Suprapubic skin (tissue), 4 donors: ENCODE results near the gene BEX1. TPM values are rescaled to one million over a fixed set of nuclear protein-coding genes. Genes with fewer than 3 reads are reported as not detected.

ENCODE experiments used
- DNase-seq, 2 donors: peaks; one replicate each; pipeline ENCODE4 v3.0.0-alpha.2; 2019; ENCODE audit warnings: low spot score in 2 of 2
- H3K27ac ChIP-seq: fragments of 200-600 bp; sonication (generic); one replicate; pipeline ENCODE4 v1.5.1; 2019
- H3K27me3 ChIP-seq: fragments of 200-600 bp; sonication (generic); one replicate; pipeline ENCODE4 v1.5.1; 2019
- H3K36me3 ChIP-seq: fragments of 200-600 bp; sonication (generic); one replicate; pipeline ENCODE4 v1.5.1; 2019
- H3K4me1 ChIP-seq: fragments of 200-600 bp; sonication (generic); one replicate; pipeline ENCODE4 v1.5.1; 2019
- H3K4me3 ChIP-seq: fragments of 200-600 bp; sonication (generic); one replicate; pipeline ENCODE4 v1.5.1; 2019; ENCODE audit warnings: mild to moderate bottlenecking
- H3K9me3 ChIP-seq: fragments of 200-600 bp; sonication (generic); one replicate; pipeline ENCODE4 v1.5.1; 2019
- EP300 ChIP-seq: sonication (generic); formaldehyde crosslinking; IDR thresholded peaks from one replicate; pipeline ENCODE4 v1.6.1; 2017; ENCODE audit warnings: antibody characterized with exemption
- POLR2A ChIP-seq, 2 donors: fragments of 450-650 bp; IDR thresholded peaks; one replicate each; pipeline ENCODE4 v1.6.1; 2017; ENCODE audit warnings: antibody characterized with exemption in 2 of 2, mild to moderate bottlenecking in 2 of 2, moderate library complexity in 2 of 2
- POLR2AphosphoS5 ChIP-seq, 3 donors: sonication (generic); formaldehyde crosslinking; IDR thresholded peaks; one replicate each; pipeline ENCODE4 v1.6.1; 2017; ENCODE audit warnings: antibody characterized with exemption in 3 of 3
- WGBS: methylation state at CpG from one replicate; pipeline ENCODE4 v1.1.5; 2018; 5-methylcytosine and 5-hydroxymethylcytosine counted together
- total RNA-seq, 4 donors: library from RNA; depleted of rRNA; stranded (reverse); fragments of >200 nt; gene quantifications; one replicate each; pipeline ENCODE4 v1.1.0, GENCODE V29; 2016
- TF ChIP-seq, protein P1 (sequence below), 2 donors: fragments of 200-600 bp in 1 of 2; fragments of 450-650 bp in 1 of 2; sonication (generic) in 1 of 2; IDR thresholded peaks; one replicate each; pipeline ENCODE4 v1.5.1; 2016 to 2019; ENCODE audit warnings: antibody characterized with exemption in 2 of 2, mild to moderate bottlenecking in 1 of 2, moderate library complexity in 1 of 2

BEX1 gene
- total RNA-seq, 4 donors from 2014 or later = 2.0 to 2.1 TPM; not detected in 2

DNA sequence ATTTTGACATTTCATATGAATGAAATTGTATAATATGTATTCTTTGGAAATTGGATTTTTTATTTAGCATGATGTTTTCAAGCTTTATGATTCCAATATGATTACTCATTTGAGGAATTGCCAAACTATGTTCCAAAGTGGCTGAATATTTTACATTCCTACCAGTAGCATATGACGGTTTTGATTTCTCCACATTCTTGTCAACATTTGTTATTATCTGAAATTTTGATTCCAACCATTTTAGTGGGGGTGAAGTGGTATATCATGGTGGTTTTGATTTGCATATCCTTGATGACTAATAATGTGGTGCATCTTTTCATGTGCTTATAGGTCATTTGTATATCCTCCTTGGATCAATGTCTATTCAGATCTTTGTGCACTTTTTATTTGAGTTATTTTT lies 2.6 kb upstream of the BEX1 start:
- Histone ChIP-seq H3K27ac (no peak overlapping the region), H3K4me1 (peaks cover 3% of the 10 kb centered on the region), H3K4me3 (no peak overlapping the region), H3K9me3 (no peaks in the 10 kb centered on the region), H3K27me3 (no peaks in the 10 kb centered on the region), H3K36me3 (no peaks in the 10 kb centered on the region)
- TF ChIP-seq, protein P1, sequence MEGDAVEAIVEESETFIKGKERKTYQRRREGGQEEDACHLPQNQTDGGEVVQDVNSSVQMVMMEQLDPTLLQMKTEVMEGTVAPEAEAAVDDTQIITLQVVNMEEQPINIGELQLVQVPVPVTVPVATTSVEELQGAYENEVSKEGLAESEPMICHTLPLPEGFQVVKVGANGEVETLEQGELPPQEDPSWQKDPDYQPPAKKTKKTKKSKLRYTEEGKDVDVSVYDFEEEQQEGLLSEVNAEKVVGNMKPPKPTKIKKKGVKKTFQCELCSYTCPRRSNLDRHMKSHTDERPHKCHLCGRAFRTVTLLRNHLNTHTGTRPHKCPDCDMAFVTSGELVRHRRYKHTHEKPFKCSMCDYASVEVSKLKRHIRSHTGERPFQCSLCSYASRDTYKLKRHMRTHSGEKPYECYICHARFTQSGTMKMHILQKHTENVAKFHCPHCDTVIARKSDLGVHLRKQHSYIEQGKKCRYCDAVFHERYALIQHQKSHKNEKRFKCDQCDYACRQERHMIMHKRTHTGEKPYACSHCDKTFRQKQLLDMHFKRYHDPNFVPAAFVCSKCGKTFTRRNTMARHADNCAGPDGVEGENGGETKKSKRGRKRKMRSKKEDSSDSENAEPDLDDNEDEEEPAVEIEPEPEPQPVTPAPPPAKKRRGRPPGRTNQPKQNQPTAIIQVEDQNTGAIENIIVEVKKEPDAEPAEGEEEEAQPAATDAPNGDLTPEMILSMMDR (IDR thresholded peaks at IDR 0.05) = no peak
- TF ChIP-seq POLR2AphosphoS5 (IDR thresholded peaks at IDR 0.05) = no peak
- TF ChIP-seq POLR2A (IDR thresholded peaks at IDR 0.05) = no peak
- no peak for TF ChIP-seq EP300
- DNase-seq = no peak
- 31% methylated on average over 1 of the region's 1 CpG for WGBS

DNA sequence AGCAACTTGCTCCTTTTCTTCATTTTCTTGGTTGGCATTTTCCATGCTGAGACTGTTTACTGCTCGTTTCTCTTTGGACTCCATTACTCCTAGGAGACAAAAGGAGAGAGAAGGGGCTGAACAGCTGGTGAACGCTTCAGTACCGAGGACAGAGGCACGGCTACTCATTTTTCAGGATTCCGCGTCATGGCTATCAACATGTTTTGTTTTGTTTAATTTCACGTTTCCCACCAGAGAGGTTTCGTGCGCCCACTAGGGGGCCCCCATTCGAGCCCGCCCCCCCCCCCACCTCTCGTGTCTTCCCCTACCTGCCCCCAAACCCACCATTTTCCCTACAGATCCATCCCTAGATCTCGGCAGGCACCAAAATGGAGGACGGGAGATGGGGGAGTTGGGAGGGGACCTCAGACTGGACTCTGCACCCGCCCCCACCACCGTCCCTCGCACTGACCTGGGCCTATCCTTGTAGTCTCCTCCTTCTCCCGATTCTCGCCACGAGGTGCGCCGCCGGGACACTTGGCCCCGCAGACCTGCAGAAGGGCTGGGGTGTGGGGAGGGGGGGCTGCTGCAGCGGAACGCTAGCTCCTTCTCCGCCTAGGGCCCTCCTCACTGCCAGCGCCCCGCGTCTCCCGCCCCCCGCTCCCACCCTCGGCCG lies 653 bp downstream of the BEX1 start:
- DNase-seq = no peak
- WGBS = 22% methylated on average over 17 of the region's 34 CpGs
- TF ChIP-seq, protein P1 (IDR thresholded peaks at IDR 0.05) = no peak
- TF ChIP-seq POLR2A (IDR thresholded peaks at IDR 0.05) (no peak), POLR2AphosphoS5 (IDR thresholded peaks at IDR 0.05) (no peak), EP300 (no peak)
- no peaks in the 10 kb centered on the region for H3K36me3 ChIP-seq
- H3K27me3 ChIP-seq = no peaks in the 10 kb centered on the region
- no peak overlapping the region for H3K27ac ChIP-seq
- peak overlapping the region; percentile 30 for H3K4me3 ChIP-seq
- peaks cover 3% of the 10 kb centered on the region for H3K4me1 ChIP-seq
- H3K9me3 ChIP-seq = no peaks in the 10 kb centered on the region

DNA sequence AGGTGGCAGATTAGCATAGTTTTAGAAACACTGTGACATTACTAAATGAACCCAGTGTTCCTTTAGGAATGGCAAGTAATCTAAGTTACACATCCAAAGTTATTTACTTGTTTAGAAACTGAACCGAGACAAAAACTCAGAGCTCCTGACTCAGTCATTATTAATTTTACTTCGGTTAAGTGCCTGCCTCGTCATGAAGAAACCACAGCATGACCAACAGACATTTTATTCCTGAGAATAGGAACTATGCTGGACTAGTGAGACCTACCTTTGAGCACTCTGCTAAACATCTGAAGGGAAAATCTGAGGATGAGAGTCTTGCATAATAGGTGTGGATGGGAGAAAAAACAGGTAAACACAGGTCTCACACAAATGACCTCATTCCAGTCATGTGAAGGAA lies 2.5 kb downstream of the BEX1 start:
- H3K4me3 ChIP-seq = no peak overlapping the region
- no peaks in the 10 kb centered on the region for H3K9me3 ChIP-seq
- H3K27me3 ChIP-seq = no peaks in the 10 kb centered on the region
- no peak for DNase-seq
- H3K4me1 ChIP-seq = peaks cover 3% of the 10 kb centered on the region
- WGBS = 80% methylated on average over 3 of the region's 3 CpGs
- no peak overlapping the region for H3K27ac ChIP-seq
- no peaks in the 10 kb centered on the region for H3K36me3 ChIP-seq
- TF ChIP-seq, protein P1 (IDR thresholded peaks at IDR 0.05) = no peak
- TF ChIP-seq EP300 (no peak), POLR2AphosphoS5 (IDR thresholded peaks at IDR 0.05) (no peak), POLR2A (IDR thresholded peaks at IDR 0.05) (no peak)

DNA sequence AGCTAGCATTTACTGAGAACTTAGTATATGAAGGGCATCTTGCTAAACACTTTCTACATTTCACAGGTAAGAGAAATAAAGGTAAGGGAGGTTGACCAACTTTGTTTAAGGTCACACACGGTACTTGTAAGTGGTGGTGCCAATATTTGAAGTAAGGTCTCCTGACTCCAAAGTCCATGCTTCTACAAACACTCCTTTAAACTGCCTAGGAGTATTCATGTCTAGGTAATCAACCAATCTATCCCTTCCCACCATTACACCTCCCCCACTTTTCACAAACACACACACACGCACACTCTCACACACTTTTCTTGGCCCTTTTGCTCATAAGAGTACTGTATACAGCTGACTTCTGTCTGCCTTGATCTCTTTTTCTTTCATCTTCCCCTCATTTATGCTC lies 7.1 kb downstream of the BEX1 start:
- H3K36me3 ChIP-seq = no peaks in the 10 kb centered on the region
- TF ChIP-seq POLR2AphosphoS5 (IDR thresholded peaks at IDR 0.05) (no peak), POLR2A (IDR thresholded peaks at IDR 0.05) (no peak), EP300 (no peak)
- TF ChIP-seq, protein P1 (IDR thresholded peaks at IDR 0.05) = no peak
- no peaks in the 10 kb centered on the region for H3K27me3 ChIP-seq
- H3K27ac ChIP-seq = no peak overlapping the region
- no peak overlapping the region for H3K4me3 ChIP-seq
- DNase-seq = no peak
- no peaks in the 10 kb centered on the region for H3K4me1 ChIP-seq
- WGBS = 78% methylated on average over 2 of the region's 2 CpGs
- H3K9me3 ChIP-seq = no peaks in the 10 kb centered on the region

DNA sequence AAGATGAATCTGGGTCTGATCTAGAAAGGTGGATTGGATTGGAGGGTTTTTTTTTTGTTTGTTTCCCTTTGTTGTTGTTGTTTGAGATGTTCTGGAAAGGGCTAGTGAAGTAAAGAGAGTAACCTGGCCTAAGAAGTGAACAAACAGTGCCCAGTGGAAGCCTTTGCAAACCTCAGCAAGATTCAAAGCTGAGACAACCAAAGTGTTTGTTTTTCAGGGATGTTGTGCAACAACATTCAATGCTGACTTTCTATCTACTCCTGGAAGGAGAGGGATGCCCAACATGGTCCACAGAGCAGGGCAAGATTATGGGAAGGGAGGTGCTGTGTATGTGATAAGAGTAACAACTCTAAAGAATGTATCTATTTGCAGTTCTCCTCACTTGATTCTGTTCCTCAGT lies 11.3 kb downstream of the BEX1 start:
- Histone ChIP-seq H3K4me3 (no peak overlapping the region), H3K4me1 (no peaks in the 10 kb centered on the region), H3K27ac (no peak overlapping the region), H3K9me3 (no peaks in the 10 kb centered on the region), H3K36me3 (no peaks in the 10 kb centered on the region), H3K27me3 (no peaks in the 10 kb centered on the region)
- no peak for TF ChIP-seq EP300
- TF ChIP-seq POLR2A (IDR thresholded peaks at IDR 0.05) = no peak
- TF ChIP-seq, protein P1 (IDR thresholded peaks at IDR 0.05) = no peak
- TF ChIP-seq POLR2AphosphoS5 (IDR thresholded peaks at IDR 0.05) = no peak
- no peak for DNase-seq
